ENCODE measurements around the gene FIBCD1.

- TF ChIP-seq POLR2A (IDR thresholded peaks at IDR 0.05) (no peak), CTCF (IDR thresholded peaks at IDR 0.05) (no peak)
Measured at GRCh38 chr9:130988400-130988747, 49.3 kb upstream of the FIBCD1 start.
